ENCODE measurements around the gene COMTD1.

The COMTD1 gene

GRCh38 chr10:75235375-75236177 is at the start of gene COMTD1:
COMTD1 (minus strand) TSS chr10:75235957; CDS start chr10:75235928, 29 bp downstream.
- DNase-seq: peak; percentile 94

- DNase-seq: peak; percentile 79
Measured at GRCh38 chr10:75283671-75284470, 48.1 kb upstream of the COMTD1 start.

GRCh38 chr10:75283078-75283670 is 47.4 kb upstream of the COMTD1 start:
- peak; percentile 68 for DNase-seq

GRCh38 chr10:75281974-75282373 is 46.2 kb upstream of the COMTD1 start:
- no peak for DNase-seq

- no peak for DNase-seq
Measured at GRCh38 chr10:75280236-75280635, 44.5 kb upstream of the COMTD1 start.

- peak; percentile 19 for DNase-seq
Measured at GRCh38 chr10:75276069-75276872, 40.5 kb upstream of the COMTD1 start.

GRCh38 chr10:75272896-75273295 is 37.1 kb upstream of the COMTD1 start:
- DNase-seq: no peak

- no peak for DNase-seq
Measured at GRCh38 chr10:75272094-75272493, 36.3 kb upstream of the COMTD1 start.

- no peak for DNase-seq
Measured at GRCh38 chr10:75269605-75270004, 33.8 kb upstream of the COMTD1 start.

- no peak for DNase-seq
Measured at GRCh38 chr10:75266945-75267344, 31.2 kb upstream of the COMTD1 start.

GRCh38 chr10:75265856-75266255 is 30.1 kb upstream of the COMTD1 start:
- no peak for DNase-seq

- no peak for DNase-seq
Measured at GRCh38 chr10:75263806-75264205, 28.0 kb upstream of the COMTD1 start.

GRCh38 chr10:75261813-75262705 is 26.3 kb upstream of the COMTD1 start:
- peak; percentile 68 for DNase-seq

- DNase-seq: no peak
Measured at GRCh38 chr10:75260990-75261389, 25.2 kb upstream of the COMTD1 start.

- no peak for DNase-seq
Measured at GRCh38 chr10:75254739-75255138, 19.0 kb upstream of the COMTD1 start.

GRCh38 chr10:75253281-75254220 is 17.8 kb upstream of the COMTD1 start:
- no peak for DNase-seq

- no peak for DNase-seq
Measured at GRCh38 chr10:75250934-75251333, 15.2 kb upstream of the COMTD1 start.

GRCh38 chr10:75247797-75248196 is 12.0 kb upstream of the COMTD1 start:
- no peak for DNase-seq

GRCh38 chr10:75246506-75246905 is 10.7 kb upstream of the COMTD1 start:
- DNase-seq: no peak
